A549 (cell line): ENCODE data around the gene NR2C1. TPM values are rescaled to one million over a fixed set of nuclear protein-coding genes. Genes with fewer than 3 reads are reported as not detected.

ENCODE experiments used
- ATAC-seq, 2 experiments: fragments of 200-7000 bp in 1 of 2; fragments of >200 bp in 1 of 2; cut with Nextera tagmentation in 1 of 2; cut with Tn5 transposase in 1 of 2; 3 replicates each; pipeline versions ENCODE4 v1.8.0 to v1.9.1; 2018 to 2020; ENCODE audit warnings: mild to moderate bottlenecking in 1 of 2, moderate library complexity in 1 of 2
- CTCF ChIA-PET: fragments of 300-600 bp; sonication (Branson Sonifier 250); formaldehyde crosslinking; extraction: SDS; loops from one replicate; lab custom pipeline; 2021; ENCODE audit warnings: antibody characterized with exemption, inconsistent platforms; lab: Yijun Ruan, JAX
- POLR2A ChIA-PET: fragments of 350-600 bp; formaldehyde crosslinking; extraction: SDS; loops from one replicate; lab custom pipeline; 2021; ENCODE audit warnings: antibody characterized with exemption, inconsistent platforms; lab: Yijun Ruan, JAX
- DNase-seq, 2 experiments: peaks; one replicate each; pipeline versions ENCODE4 v3.0.0 to v3.0.0-alpha.2; 2011 to 2016; ENCODE audit warnings: low read depth in 1 of 2, low spot score in 1 of 2
- FAIRE-seq: peaks from 2 replicates; lab custom pipeline; 2011; peaks lifted over from hg19 to GRCh38; lab: Jason Lieb, UNC
- H3K27ac ChIP-seq, 2 experiments: fragments of >200 bp; sonication (Bioruptor Twin); formaldehyde crosslinking; 3 replicates each; pipeline ENCODE4 v1.5.1; 2016 to 2017
- H3K4me1 ChIP-seq: fragments of >200 bp; sonication (Bioruptor Twin); formaldehyde crosslinking; 3 replicates; pipeline ENCODE4 v1.6.1; 2016
- H3K4me2 ChIP-seq: fragments of >200 bp; sonication (Bioruptor Twin); formaldehyde crosslinking; 3 replicates; pipeline ENCODE4 v1.6.1; 2016
- H3K4me3 ChIP-seq: fragments of >200 bp; sonication (Bioruptor Twin); formaldehyde crosslinking; 3 replicates; pipeline ENCODE4 v1.5.1; 2016
- H3K9me3 ChIP-seq: fragments of >200 bp; sonication (Bioruptor Twin); formaldehyde crosslinking; 3 replicates; pipeline ENCODE4 v1.6.1; 2016
- CBX2 ChIP-seq: fragments of 200-600 bp; sonication (generic); IDR thresholded peaks from 2 replicates; pipeline ENCODE4 v1.6.1; 2016; ENCODE audit warnings: low read depth, mild to moderate bottlenecking, borderline replicate concordance
- CHD4 ChIP-seq: fragments of 200-600 bp; sonication (generic); IDR thresholded peaks from 2 replicates; pipeline ENCODE4 v1.6.1; 2016; ENCODE audit warnings: antibody characterized with exemption, mild to moderate bottlenecking, borderline replicate concordance
- EHF ChIP-seq: fragments of 250-450 bp; sonication (Bioruptor Pico); IDR thresholded peaks from 2 replicates; pipeline ENCODE4 v1.5.0; 2020; ENCODE audit warnings: mild to moderate bottlenecking
- EHMT2 ChIP-seq: fragments of 200-600 bp; sonication (generic); IDR thresholded peaks from 2 replicates; pipeline ENCODE4 v1.6.1; 2016; ENCODE audit warnings: antibody characterized with exemption, low read depth, mild to moderate bottlenecking, moderate library complexity
- FOXS1 ChIP-seq: fragments of 250-450 bp; sonication (Bioruptor Pico); IDR thresholded peaks from 2 replicates; pipeline ENCODE4 v1.5.0; 2020; ENCODE audit warnings: mild to moderate bottlenecking, moderate library complexity
- GATA3 ChIP-seq: IDR thresholded peaks from 2 replicates; pipeline ENCODE4 v1.6.1; 2012; ENCODE audit warnings: borderline replicate concordance
- HDAC2 ChIP-seq: fragments of 200-600 bp; sonication (generic); IDR thresholded peaks from 2 replicates; pipeline ENCODE4 v1.6.1; 2016
- HEYL ChIP-seq: fragments of 250-450 bp; sonication (Bioruptor Pico); IDR thresholded peaks from 2 replicates; pipeline ENCODE4 v1.8.0; 2021; ENCODE audit warnings: mild to moderate bottlenecking, moderate library complexity
- HOXB13 ChIP-seq: fragments of 250-450 bp; sonication (Bioruptor Pico); IDR thresholded peaks from 2 replicates; pipeline ENCODE4 v1.5.0; 2020; ENCODE audit warnings: low read depth, mild to moderate bottlenecking, moderate library complexity
- JUN ChIP-seq, 2 experiments: fragments of >200 bp; sonication (Bioruptor Twin); formaldehyde crosslinking; IDR thresholded peaks; 2 replicates in 1 of 2; 3 replicates in 1 of 2; pipeline ENCODE4 v1.6.1; 2016 to 2017
- JUNB ChIP-seq: fragments of >200 bp; sonication (Bioruptor Twin); formaldehyde crosslinking; IDR thresholded peaks from 2 replicates; pipeline ENCODE4 v1.6.1; 2016
- KDM1A ChIP-seq: fragments of 200-600 bp; sonication (generic); IDR thresholded peaks from 2 replicates; pipeline ENCODE4 v1.6.1; 2016; ENCODE audit warnings: low read depth, mild to moderate bottlenecking
- KDM5A ChIP-seq: fragments of 200-600 bp; sonication (generic); IDR thresholded peaks from 2 replicates; pipeline ENCODE4 v1.6.1; 2016; ENCODE audit warnings: antibody characterized with exemption, mild to moderate bottlenecking
- MAFK ChIP-seq: fragments of 450-650 bp; IDR thresholded peaks from 2 replicates; pipeline ENCODE4 v1.6.1; 2014; ENCODE audit not compliant: partially characterized antibody
- MAZ ChIP-seq: fragments of 150-350 bp; IDR thresholded peaks from 2 replicates; pipeline ENCODE4 v1.6.1; 2014; ENCODE audit warnings: antibody characterized with exemption, low read depth, low read length, borderline replicate concordance
- NFE2L2 ChIP-seq: fragments of 150-350 bp; conservative IDR thresholded peaks from 2 replicates; pipeline ENCODE4 v1.6.1; 2014; ENCODE audit warnings: low read length
- NPAS2 ChIP-seq: fragments of 250-450 bp; sonication (Bioruptor Pico); IDR thresholded peaks from 2 replicates; pipeline ENCODE4 v1.8.0; 2022; ENCODE audit warnings: mild to moderate bottlenecking, moderate library complexity, borderline replicate concordance
- PHF8 ChIP-seq: fragments of 200-600 bp; sonication (generic); IDR thresholded peaks from 2 replicates; pipeline ENCODE4 v1.6.1; 2016; ENCODE audit warnings: low read depth, mild to moderate bottlenecking, antibody characterized with exemption, moderate library complexity, borderline replicate concordance
- RCOR1 ChIP-seq: fragments of 150-350 bp; IDR thresholded peaks from 2 replicates; pipeline ENCODE4 v1.6.1; 2014; ENCODE audit warnings: antibody characterized with exemption, low read length, low read depth
- SREBF2 ChIP-seq: fragments of 450-650 bp; IDR thresholded peaks from 2 replicates; pipeline ENCODE4 v1.6.1; 2014; ENCODE audit warnings: mild to moderate bottlenecking, moderate library complexity
- TFCP2L1 ChIP-seq: fragments of 250-450 bp; sonication (Bioruptor Pico); IDR thresholded peaks from 2 replicates; pipeline ENCODE4 v1.5.0; 2021; ENCODE audit warnings: mild to moderate bottlenecking
- TP53 ChIP-seq: fragments of 250-450 bp; sonication (Bioruptor Pico); IDR thresholded peaks from 2 replicates; pipeline ENCODE4 v1.5.0; 2021; ENCODE audit warnings: mild to moderate bottlenecking, moderate library complexity
- ZC3H11A ChIP-seq: fragments of 450-650 bp; IDR thresholded peaks from 2 replicates; pipeline ENCODE4 v1.6.1; 2014; ENCODE audit warnings: antibody characterized with exemption, mild to moderate bottlenecking
- ZSCAN20 ChIP-seq: fragments of 250-450 bp; sonication (Bioruptor Pico); IDR thresholded peaks from 2 replicates; pipeline ENCODE4 v1.8.0; 2022; ENCODE audit warnings: mild to moderate bottlenecking, moderate library complexity
- WGBS: methylation state at CpG from one replicate; pipeline ENCODE4 v1.1.6; 2017; ENCODE audit errors: missing lambda C conversion rate; 5-methylcytosine and 5-hydroxymethylcytosine counted together
- polyA plus RNA-seq, 4 experiments: library from polyadenylated mRNA; depleted of rRNA in 3 of 4; stranded (reverse); fragments of >200 nt; fragmentation: RNase III in 1 of 4; extraction: RNeasy Plus Mini Kit Qiagen cat#74134 plus additional on column Dnase treatment in 1 of 4; gene quantifications; 2 replicates in 3 of 4; 3 replicates in 1 of 4; pipeline ENCODE4 v1.2.3, GENCODE V29; 2011 to 2017
- TF ChIP-seq, protein P1 (sequence below): IDR thresholded peaks from 2 replicates; pipeline ENCODE4 v1.6.1; 2012
- TF ChIP-seq, protein P2 (sequence below): fragments of >200 bp; sonication (Bioruptor Twin); formaldehyde crosslinking; IDR thresholded peaks from 3 replicates; pipeline ENCODE4 v1.5.1; 2016
- TF ChIP-seq, protein P3 (sequence below): fragments of >200 bp; sonication (Bioruptor Twin); formaldehyde crosslinking; IDR thresholded peaks from 2 replicates; pipeline ENCODE4 v1.6.1; 2016
- TF ChIP-seq, protein P4 (sequence below): fragments of 450-650 bp; IDR thresholded peaks from 2 replicates; pipeline ENCODE4 v1.6.1; 2014; ENCODE audit warnings: antibody characterized with exemption
- TF ChIP-seq, protein P5 (sequence below): fragments of 150-350 bp; IDR thresholded peaks from 2 replicates; pipeline ENCODE4 v1.6.1; 2014; ENCODE audit warnings: low read depth, mild to moderate bottlenecking, low read length
- TF ChIP-seq, protein P6 (sequence below): fragments of 250-450 bp; sonication (Bioruptor Pico); IDR thresholded peaks from 2 replicates; pipeline ENCODE4 v1.5.0; 2021; ENCODE audit warnings: mild to moderate bottlenecking, moderate library complexity, borderline replicate concordance

Gene NR2C1
- polyA plus RNA-seq, 2 of the 4 experiments (the other 2 are of a cell fraction): 24.7 to 55.2 TPM

DNA sequence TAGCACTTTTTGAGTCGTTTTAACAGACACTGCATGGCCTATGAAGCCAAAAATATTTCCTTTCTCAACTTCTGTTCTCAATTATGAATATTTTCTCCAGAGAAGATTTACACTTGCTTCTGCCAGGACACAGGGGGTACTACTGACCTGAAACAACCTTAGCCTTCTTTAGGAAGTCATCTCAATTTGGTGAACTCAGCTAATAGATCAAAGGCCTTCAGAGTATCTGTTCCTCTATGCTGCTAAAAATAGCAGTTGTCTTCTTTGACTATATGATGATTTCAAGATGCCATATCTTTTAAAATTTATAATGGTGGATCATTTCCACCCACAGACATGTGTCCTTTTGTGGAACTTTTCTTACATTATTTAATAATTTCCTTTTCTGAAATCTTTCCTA lies 55.9 kb downstream of the NR2C1 start:
- no peak for FAIRE-seq
- no peak for DNase-seq
- ATAC-seq: no peak
- Histone ChIP-seq H3K9me3 (no peaks in the 10 kb centered on the region), H3K4me1 (no peaks in the 10 kb centered on the region), H3K4me2 (no peak overlapping the region), H3K4me3 (no peak overlapping the region), H3K27ac (no peak overlapping the region)
- TF ChIP-seq KDM1A: no peak
- TF ChIP-seq MAFK: no peak
- no peak for TF ChIP-seq PHF8
- no peak for TF ChIP-seq HOXB13
- TF ChIP-seq, protein P1, sequence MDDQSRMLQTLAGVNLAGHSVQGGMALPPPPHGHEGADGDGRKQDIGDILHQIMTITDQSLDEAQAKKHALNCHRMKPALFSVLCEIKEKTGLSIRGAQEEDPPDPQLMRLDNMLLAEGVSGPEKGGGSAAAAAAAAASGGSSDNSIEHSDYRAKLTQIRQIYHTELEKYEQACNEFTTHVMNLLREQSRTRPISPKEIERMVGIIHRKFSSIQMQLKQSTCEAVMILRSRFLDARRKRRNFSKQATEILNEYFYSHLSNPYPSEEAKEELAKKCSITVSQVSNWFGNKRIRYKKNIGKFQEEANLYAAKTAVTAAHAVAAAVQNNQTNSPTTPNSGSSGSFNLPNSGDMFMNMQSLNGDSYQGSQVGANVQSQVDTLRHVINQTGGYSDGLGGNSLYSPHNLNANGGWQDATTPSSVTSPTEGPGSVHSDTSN: no peak
- no peak for TF ChIP-seq EHMT2
- no peak for TF ChIP-seq GATA3
- TF ChIP-seq, protein P2, sequence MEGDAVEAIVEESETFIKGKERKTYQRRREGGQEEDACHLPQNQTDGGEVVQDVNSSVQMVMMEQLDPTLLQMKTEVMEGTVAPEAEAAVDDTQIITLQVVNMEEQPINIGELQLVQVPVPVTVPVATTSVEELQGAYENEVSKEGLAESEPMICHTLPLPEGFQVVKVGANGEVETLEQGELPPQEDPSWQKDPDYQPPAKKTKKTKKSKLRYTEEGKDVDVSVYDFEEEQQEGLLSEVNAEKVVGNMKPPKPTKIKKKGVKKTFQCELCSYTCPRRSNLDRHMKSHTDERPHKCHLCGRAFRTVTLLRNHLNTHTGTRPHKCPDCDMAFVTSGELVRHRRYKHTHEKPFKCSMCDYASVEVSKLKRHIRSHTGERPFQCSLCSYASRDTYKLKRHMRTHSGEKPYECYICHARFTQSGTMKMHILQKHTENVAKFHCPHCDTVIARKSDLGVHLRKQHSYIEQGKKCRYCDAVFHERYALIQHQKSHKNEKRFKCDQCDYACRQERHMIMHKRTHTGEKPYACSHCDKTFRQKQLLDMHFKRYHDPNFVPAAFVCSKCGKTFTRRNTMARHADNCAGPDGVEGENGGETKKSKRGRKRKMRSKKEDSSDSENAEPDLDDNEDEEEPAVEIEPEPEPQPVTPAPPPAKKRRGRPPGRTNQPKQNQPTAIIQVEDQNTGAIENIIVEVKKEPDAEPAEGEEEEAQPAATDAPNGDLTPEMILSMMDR: no peak
- TF ChIP-seq ZSCAN20: no peak
- no peak for TF ChIP-seq KDM5A
- TF ChIP-seq HDAC2: no peak
- TF ChIP-seq CBX2: no peak
- no peak for TF ChIP-seq FOXS1 (CRISPR knock-in tag)
- no peak for TF ChIP-seq JUN (IDR thresholded peaks at IDR 0.05)
- WGBS: 29% methylated on average over 1 of the region's 1 CpG
- ChIA-PET POLR2A (no interaction called here), CTCF (no interaction called here)

DNA sequence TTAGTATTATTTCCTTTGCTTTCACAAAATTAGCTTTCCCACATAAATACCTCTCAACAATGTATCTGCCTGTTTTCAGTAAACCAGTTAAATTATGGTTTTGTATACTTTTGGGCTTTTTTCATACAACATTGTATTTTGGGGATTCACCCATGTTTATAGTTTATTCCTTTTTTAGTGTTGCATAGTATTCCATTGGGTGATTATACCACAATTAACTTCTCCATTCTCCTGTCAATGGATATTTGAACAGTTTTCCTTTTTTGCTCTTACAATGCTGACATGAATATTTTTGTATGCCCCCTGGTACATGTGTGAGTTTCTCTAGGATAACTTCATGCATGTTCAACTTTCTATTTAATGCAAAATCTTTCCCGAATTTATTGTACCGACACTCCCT lies 57.3 kb downstream of the NR2C1 start:
- no peaks in the 10 kb centered on the region for H3K4me1 ChIP-seq
- TF ChIP-seq, protein P3, sequence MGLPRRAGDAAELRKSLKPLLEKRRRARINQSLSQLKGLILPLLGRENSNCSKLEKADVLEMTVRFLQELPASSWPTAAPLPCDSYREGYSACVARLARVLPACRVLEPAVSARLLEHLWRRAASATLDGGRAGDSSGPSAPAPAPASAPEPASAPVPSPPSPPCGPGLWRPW: no peak
- TF ChIP-seq ZC3H11A (no peak), TP53 (CRISPR knock-in tag) (no peak), SREBF2 (no peak), KDM1A (peak; percentile 42; the same call in 1 of the 2 replicates), MAZ (no peak), CBX2 (no peak)
- ATAC-seq (no peak), DNase-seq (no peak), FAIRE-seq (peak; percentile 36)
- H3K4me2 ChIP-seq: no peak overlapping the region
- POLR2A ChIA-PET: no interaction called here
- CTCF ChIA-PET: interaction anchor here (1.2 kb wide), 1 partner anchor 57 kb away, joined by 3 read pairs; the partner anchor contains the start of gene NR2C1
- H3K27ac ChIP-seq: no peak overlapping the region
- H3K4me3 ChIP-seq: no peak overlapping the region
- H3K9me3 ChIP-seq: no peaks in the 10 kb centered on the region
- WGBS: 100% methylated on average over 2 of the region's 2 CpGs

DNA sequence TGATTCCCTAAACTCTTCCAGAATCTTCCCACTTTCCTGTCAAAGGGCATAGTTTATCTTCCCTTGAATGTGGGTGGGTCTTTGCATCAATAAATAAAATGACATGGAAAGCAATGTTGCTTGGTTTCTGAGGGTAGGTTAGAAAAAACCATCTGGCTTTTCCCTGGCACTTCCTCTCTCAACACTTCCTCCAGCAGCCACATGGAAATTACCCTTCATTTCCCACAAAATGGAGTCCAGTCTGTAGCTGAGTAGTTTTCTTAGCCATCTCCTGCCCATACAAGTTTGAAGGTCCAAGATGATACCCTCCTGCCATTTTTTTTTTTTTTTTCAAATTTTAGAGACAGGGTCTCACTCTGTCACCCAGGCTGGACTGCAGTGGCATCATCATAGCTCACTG lies 58.9 kb downstream of the NR2C1 start:
- Histone ChIP-seq H3K4me3 (no peak overlapping the region), H3K9me3 (no peaks in the 10 kb centered on the region), H3K4me2 (no peak overlapping the region), H3K4me1 (no peaks in the 10 kb centered on the region), H3K27ac (no peak overlapping the region)
- CTCF ChIA-PET: interaction anchor here (0.6 to 1.1 kb wide), 2 partner anchors 11 to 400 kb away, joined by 3 to 4 read pairs; partner anchors contain the start of gene NDUFA12
- ATAC-seq (peak in 1 of 2 experiments; percentile 50; a peak in 3 of 6 replicates), FAIRE-seq (no peak), DNase-seq (peak in 1 of 2 experiments; percentile 3)
- POLR2A ChIA-PET: interaction anchor here (1.3 kb wide), 1 partner anchor 11 kb away, joined by 4 read pairs; the partner anchor contains the start of gene NDUFA12
- TF ChIP-seq RCOR1: no peak
- no peak for TF ChIP-seq MAFK
- TF ChIP-seq, protein P4, sequence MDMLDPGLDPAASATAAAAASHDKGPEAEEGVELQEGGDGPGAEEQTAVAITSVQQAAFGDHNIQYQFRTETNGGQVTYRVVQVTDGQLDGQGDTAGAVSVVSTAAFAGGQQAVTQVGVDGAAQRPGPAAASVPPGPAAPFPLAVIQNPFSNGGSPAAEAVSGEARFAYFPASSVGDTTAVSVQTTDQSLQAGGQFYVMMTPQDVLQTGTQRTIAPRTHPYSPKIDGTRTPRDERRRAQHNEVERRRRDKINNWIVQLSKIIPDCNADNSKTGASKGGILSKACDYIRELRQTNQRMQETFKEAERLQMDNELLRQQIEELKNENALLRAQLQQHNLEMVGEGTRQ: no peak
- TF ChIP-seq NPAS2 (CRISPR knock-in tag): no peak
- TF ChIP-seq CHD4: no peak
- TF ChIP-seq EHF: no peak
- TF ChIP-seq HEYL (CRISPR knock-in tag): no peak
- no peak for TF ChIP-seq ZSCAN20
- TF ChIP-seq, protein P5, sequence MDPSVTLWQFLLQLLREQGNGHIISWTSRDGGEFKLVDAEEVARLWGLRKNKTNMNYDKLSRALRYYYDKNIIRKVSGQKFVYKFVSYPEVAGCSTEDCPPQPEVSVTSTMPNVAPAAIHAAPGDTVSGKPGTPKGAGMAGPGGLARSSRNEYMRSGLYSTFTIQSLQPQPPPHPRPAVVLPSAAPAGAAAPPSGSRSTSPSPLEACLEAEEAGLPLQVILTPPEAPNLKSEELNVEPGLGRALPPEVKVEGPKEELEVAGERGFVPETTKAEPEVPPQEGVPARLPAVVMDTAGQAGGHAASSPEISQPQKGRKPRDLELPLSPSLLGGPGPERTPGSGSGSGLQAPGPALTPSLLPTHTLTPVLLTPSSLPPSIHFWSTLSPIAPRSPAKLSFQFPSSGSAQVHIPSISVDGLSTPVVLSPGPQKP: no peak
- TF ChIP-seq JUNB: no peak
- no peak for TF ChIP-seq NFE2L2
- TF ChIP-seq TFCP2L1 (CRISPR knock-in tag): no peak
- TF ChIP-seq, protein P6, sequence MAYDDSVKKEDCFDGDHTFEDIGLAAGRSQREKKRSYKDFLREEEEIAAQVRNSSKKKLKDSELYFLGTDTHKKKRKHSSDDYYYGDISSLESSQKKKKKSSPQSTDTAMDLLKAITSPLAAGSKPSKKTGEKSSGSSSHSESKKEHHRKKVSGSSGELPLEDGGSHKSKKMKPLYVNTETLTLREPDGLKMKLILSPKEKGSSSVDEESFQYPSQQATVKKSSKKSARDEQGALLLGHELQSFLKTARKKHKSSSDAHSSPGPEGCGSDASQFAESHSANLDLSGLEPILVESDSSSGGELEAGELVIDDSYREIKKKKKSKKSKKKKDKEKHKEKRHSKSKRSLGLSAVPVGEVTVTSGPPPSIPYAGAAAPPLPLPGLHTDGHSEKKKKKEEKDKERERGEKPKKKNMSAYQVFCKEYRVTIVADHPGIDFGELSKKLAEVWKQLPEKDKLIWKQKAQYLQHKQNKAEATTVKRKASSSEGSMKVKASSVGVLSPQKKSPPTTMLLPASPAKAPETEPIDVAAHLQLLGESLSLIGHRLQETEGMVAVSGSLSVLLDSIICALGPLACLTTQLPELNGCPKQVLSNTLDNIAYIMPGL (CRISPR knock-in tag): no peak
